KMS-11 (cell line): ENCODE data around the gene RAD51B.

Experiments
- H2AFZ ChIP-seq: fragments of 200-600 bp; sonication (generic); 2 replicates; pipeline ENCODE4 v1.6.1; 2016; ENCODE audit warnings: antibody characterized with exemption, mixed run types, low read depth
- H3K27ac ChIP-seq: fragments of 200-600 bp; sonication (generic); 2 replicates; pipeline ENCODE4 v1.6.1; 2016; ENCODE audit warnings: mild to moderate bottlenecking, mixed run types
- H3K27me3 ChIP-seq: fragments of 200-600 bp; sonication (generic); 2 replicates; pipeline ENCODE4 v1.6.1; 2017; ENCODE audit warnings: mild to moderate bottlenecking, low read depth, mixed run types, moderate library complexity; ENCODE audit not compliant: insufficient read depth
- H3K36me3 ChIP-seq: fragments of 200-600 bp; sonication (generic); 2 replicates; pipeline ENCODE4 v1.6.1; 2017; ENCODE audit warnings: mild to moderate bottlenecking, mixed run types; ENCODE audit not compliant: insufficient read depth
- H3K4me1 ChIP-seq: fragments of 200-600 bp; sonication (generic); 2 replicates; pipeline ENCODE4 v1.6.1; 2016; ENCODE audit warnings: mild to moderate bottlenecking, low read depth, mixed run types; ENCODE audit not compliant: poor library complexity, severe bottlenecking
- H3K4me2 ChIP-seq: fragments of 200-600 bp; sonication (generic); 2 replicates; pipeline ENCODE4 v1.7.0; 2016; ENCODE audit warnings: mild to moderate bottlenecking, mixed run types
- H3K4me3 ChIP-seq: fragments of 200-600 bp; sonication (generic); IDR thresholded peaks from 2 replicates; pipeline ENCODE4 v1.6.1; 2017; ENCODE audit warnings: low read depth, low read length, mixed read lengths; ENCODE audit not compliant: insufficient read depth
- H3K79me2 ChIP-seq: fragments of 200-600 bp; sonication (generic); 2 replicates; pipeline ENCODE4 v1.6.1; 2016; ENCODE audit warnings: low read depth, mixed run types; ENCODE audit not compliant: insufficient read depth
- H3K9ac ChIP-seq: fragments of 200-600 bp; sonication (generic); 2 replicates; pipeline ENCODE4 v1.6.1; 2016; ENCODE audit warnings: mild to moderate bottlenecking, mixed run types
- H4K20me1 ChIP-seq: fragments of 200-600 bp; sonication (generic); 2 replicates; pipeline ENCODE4 v1.6.1; 2016; ENCODE audit warnings: mild to moderate bottlenecking, mixed run types; ENCODE audit not compliant: insufficient read depth
- CTCF ChIP-seq: fragments of 200-600 bp; sonication (generic); conservative IDR thresholded peaks from 2 replicates; pipeline ENCODE4 v1.6.1; 2017; ENCODE audit warnings: low read depth, mild to moderate bottlenecking, antibody characterized with exemption, low read length, moderate library complexity, mixed read lengths

Gene RAD51B

GRCh38 chr14:68104518-68104917, 284.9 kb downstream of the RAD51B start:
- Histone ChIP-seq H2AFZ (no peak overlapping the region), H4K20me1 (no peaks in the 10 kb centered on the region), H3K36me3 (no peaks in the 10 kb centered on the region), H3K4me2 (peak overlapping the region; percentile 21; the same call in 1 of the 2 replicates), H3K79me2 (no peaks in the 10 kb centered on the region), H3K4me1 (peaks cover 21% of the 10 kb centered on the region), H3K4me3 (no peak overlapping the region), H3K27me3 (no peaks in the 10 kb centered on the region), H3K27ac (no peak overlapping the region), H3K9ac (no peak overlapping the region)
- TF ChIP-seq CTCF = no peak

DNA sequence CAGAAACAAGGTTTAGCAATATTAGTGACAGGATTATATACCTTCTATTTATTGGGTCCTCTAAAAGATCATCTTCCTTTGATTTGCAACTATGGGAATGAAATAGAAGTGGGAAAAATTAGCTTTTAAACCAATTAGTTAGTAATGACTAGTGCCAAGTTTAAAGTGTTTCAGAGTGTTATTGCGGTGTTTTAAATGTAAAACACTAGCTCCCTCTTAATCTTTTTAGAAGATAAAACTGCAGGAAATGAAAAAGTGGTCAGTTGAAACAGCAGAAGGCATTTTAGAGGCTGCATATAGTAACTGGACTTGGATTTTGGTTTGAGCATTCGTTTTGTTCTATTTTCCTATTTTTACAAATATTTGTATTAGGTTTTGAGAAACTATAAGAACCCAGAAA, 286.2 kb downstream of the RAD51B start:
- Histone ChIP-seq H3K4me1 (peaks cover 31% of the 10 kb centered on the region), H3K4me3 (no peak overlapping the region), H3K36me3 (no peaks in the 10 kb centered on the region), H2AFZ (no peak overlapping the region), H4K20me1 (no peaks in the 10 kb centered on the region), H3K27me3 (no peaks in the 10 kb centered on the region), H3K79me2 (no peaks in the 10 kb centered on the region), H3K27ac (no peak overlapping the region), H3K9ac (no peak overlapping the region), H3K4me2 (no peak overlapping the region)
- TF ChIP-seq CTCF = no peak

DNA sequence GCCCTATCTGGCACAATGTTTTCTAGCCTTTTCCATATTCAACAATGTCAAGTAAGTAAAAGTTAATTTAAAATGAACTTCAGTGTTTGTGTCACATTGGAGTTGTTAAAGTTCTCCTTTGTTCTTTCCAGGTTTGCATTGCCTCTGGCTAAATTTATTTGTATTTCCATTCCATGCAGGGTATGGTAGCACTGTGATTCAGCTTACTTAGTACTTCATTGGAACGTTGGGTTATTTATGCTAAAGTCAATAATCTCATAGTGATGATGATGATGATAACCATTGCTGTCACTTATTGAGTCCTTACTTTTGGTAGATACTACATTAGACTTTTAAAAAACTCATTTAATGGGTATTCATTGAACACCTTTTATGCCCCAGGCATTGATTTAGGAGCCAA, 286.9 kb downstream of the RAD51B start:
- Histone ChIP-seq H3K4me1 (peaks cover 37% of the 10 kb centered on the region), H3K4me2 (no peak overlapping the region), H3K9ac (no peak overlapping the region), H3K27ac (no peak overlapping the region), H3K4me3 (no peak overlapping the region), H3K27me3 (no peaks in the 10 kb centered on the region), H4K20me1 (no peaks in the 10 kb centered on the region), H3K79me2 (no peaks in the 10 kb centered on the region), H2AFZ (no peak overlapping the region), H3K36me3 (no peaks in the 10 kb centered on the region)
- TF ChIP-seq CTCF = no peak

DNA sequence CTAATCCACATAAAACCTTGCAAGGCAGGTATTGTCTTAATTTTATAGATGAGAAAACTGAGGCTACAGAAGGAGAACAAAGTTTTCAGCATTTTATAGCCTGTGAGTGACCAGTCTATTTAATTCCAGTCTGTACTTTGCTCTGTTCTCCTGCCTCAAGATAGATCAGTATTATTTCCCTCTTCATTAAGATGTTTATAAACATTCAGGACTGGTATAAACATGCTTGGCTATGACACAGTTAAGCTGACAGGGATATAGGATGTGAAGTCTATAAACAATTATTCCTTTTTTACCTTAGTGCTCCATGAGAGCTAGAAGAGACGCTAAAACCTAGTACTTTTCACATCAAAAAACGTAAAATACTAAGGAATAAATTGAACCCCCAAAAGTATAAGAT, 287.3 kb downstream of the RAD51B start:
- TF ChIP-seq CTCF = no peak
- Histone ChIP-seq H3K36me3 (no peaks in the 10 kb centered on the region), H3K27me3 (no peaks in the 10 kb centered on the region), H2AFZ (no peak overlapping the region), H4K20me1 (no peaks in the 10 kb centered on the region), H3K27ac (no peak overlapping the region), H3K4me1 (peaks cover 42% of the 10 kb centered on the region), H3K4me2 (no peak overlapping the region), H3K79me2 (no peaks in the 10 kb centered on the region), H3K4me3 (no peak overlapping the region), H3K9ac (no peak overlapping the region)
